Neural crest cell (in vitro differentiated cells): ENCODE data around the gene MRPL58. TPM values are rescaled to one million over a fixed set of nuclear protein-coding genes. Genes with fewer than 3 reads are reported as not detected.
"Not testable (repeated sequence)": the region's sequence is repeated elsewhere in the genome, so short reads cannot be mapped to it uniquely, and the experiment has no call there.

Experiments used
- DNase-seq: peaks from one replicate; pipeline ENCODE4 v3.0.0; 2021; ENCODE audit warnings: low read depth, mixed read lengths, low spot score
- H3K27ac Mint-ChIP-seq: one replicate; pipeline ENCODE4 v1.8.0; 2021; ENCODE audit warnings: mild to moderate bottlenecking, mixed read lengths; ENCODE audit not compliant: unreplicated experiment
- H3K27me3 Mint-ChIP-seq: 2 replicates; pipeline ENCODE4 v1.8.0; 2021; ENCODE audit warnings: low read depth, mild to moderate bottlenecking, mixed read lengths
- H3K36me3 Mint-ChIP-seq: 2 replicates; pipeline ENCODE4 v1.8.0; 2021; ENCODE audit warnings: low read depth, mild to moderate bottlenecking, mixed read lengths
- H3K4me1 Mint-ChIP-seq: 2 replicates; pipeline ENCODE4 v1.8.0; 2021; ENCODE audit warnings: mixed read lengths
- H3K4me3 Mint-ChIP-seq: one replicate; pipeline ENCODE4 v1.8.0; 2021; ENCODE audit warnings: mild to moderate bottlenecking, mixed read lengths
- H3K9me3 Mint-ChIP-seq: 2 replicates; pipeline ENCODE4 v1.8.0; 2021; ENCODE audit warnings: mixed read lengths
- CTCF ChIP-seq: fragments of 200-600 bp; sonication (generic); conservative IDR thresholded peaks from 2 replicates; pipeline ENCODE4 v1.5.0; 2021; ENCODE audit warnings: antibody characterized with exemption, mild to moderate bottlenecking
- total RNA-seq: library from RNA; stranded (reverse); gene quantifications from 2 replicates; pipeline ENCODE4 v1.2.1, GENCODE V29; 2021

The MRPL58 gene
- total RNA-seq, 1 donor from 2014 or later, result 35.3 TPM

GRCh38 chr17:75041656-75042280 is 29.3 kb downstream of the MRPL58 start:
- peaks cover 23% of the 10 kb centered on the region for H3K4me1 Mint-ChIP-seq
- H3K27me3 Mint-ChIP-seq, result no peaks in the 10 kb centered on the region
- H3K27ac Mint-ChIP-seq, result no peak overlapping the region
- no peak for TF ChIP-seq CTCF
- DNase-seq, result no peak
- peaks cover 3% of the 10 kb centered on the region for H3K36me3 Mint-ChIP-seq
- H3K4me3 Mint-ChIP-seq, result peak overlapping the region; percentile 38
- no peaks in the 10 kb centered on the region for H3K9me3 Mint-ChIP-seq

- Mint-ChIP-seq H3K4me3 (peak overlapping the region; percentile 57), H3K4me1 (peaks cover 35% of the 10 kb centered on the region)
- not testable (repeated sequence) for H3K27ac Mint-ChIP-seq, H3K27me3 Mint-ChIP-seq, H3K36me3 Mint-ChIP-seq, H3K9me3 Mint-ChIP-seq, DNase-seq
These were observed 31.3 kb downstream of the MRPL58 start for GRCh38 chr17:75043789-75044188.

- Mint-ChIP-seq H3K4me1 (peaks cover 41% of the 10 kb centered on the region), H3K4me3 (peak overlapping the region; percentile 99), H3K9me3 (no peaks in the 10 kb centered on the region), H3K27ac (no peak overlapping the region), H3K36me3 (peaks cover 3% of the 10 kb centered on the region), H3K27me3 (no peaks in the 10 kb centered on the region)
- no peak for DNase-seq
- TF ChIP-seq CTCF, result no peak
These were observed 32.2 kb downstream of the MRPL58 start for GRCh38 chr17:75044716-75045115.

GRCh38 chr17:75045946-75046406 is 33.5 kb downstream of the MRPL58 start:
- not testable (repeated sequence) for H3K36me3 Mint-ChIP-seq, H3K27me3 Mint-ChIP-seq, H3K27ac Mint-ChIP-seq, H3K9me3 Mint-ChIP-seq, DNase-seq
- H3K4me3 Mint-ChIP-seq, result peak overlapping the region; percentile 99
- H3K4me1 Mint-ChIP-seq, result peaks cover 41% of the 10 kb centered on the region

- Mint-ChIP-seq H3K27ac (peak within 1 kb of the TSS; percentile 97), H3K9me3 (no peaks in the 10 kb centered on the region), H3K27me3 (no peaks in the 10 kb centered on the region), H3K4me3 (peak within 1 kb of the TSS; percentile 99), H3K4me1 (peaks cover 41% of the 10 kb centered on the region), H3K36me3 (no peaks in the 10 kb centered on the region)
- no peak for TF ChIP-seq CTCF
- peak; percentile 89 for DNase-seq
These were observed 34.2 kb downstream of the MRPL58 start, which contains the start of the genes ATP5PD and KCTD2 for GRCh38 chr17:75046407-75047289. TSS of gene ATP5PD (minus strand) at chr17:75046969. CDS start at chr17:75042650, 4,319 bp downstream. TSS of gene KCTD2 (plus strand) at chr17:75047225. CDS start at chr17:75047251, 26 bp downstream.

- H3K36me3 Mint-ChIP-seq, result peaks cover 2% of the 10 kb centered on the region
- no peaks in the 10 kb centered on the region for H3K9me3 Mint-ChIP-seq
- H3K4me3 Mint-ChIP-seq, result peak overlapping the region; percentile 98
- no peak for DNase-seq
- H3K27me3 Mint-ChIP-seq, result no peaks in the 10 kb centered on the region
- H3K27ac Mint-ChIP-seq, result peak overlapping the region; percentile 97
- H3K4me1 Mint-ChIP-seq, result peaks cover 41% of the 10 kb centered on the region
- no peak for TF ChIP-seq CTCF
These were observed 35.1 kb downstream of the MRPL58 start for GRCh38 chr17:75047398-75048098.
